ENCODE results near the gene NBPF4.
A peak's percentile ranks its signal among the peaks of the same experiment; 100 is the strongest.
"Not testable (repeated sequence)": the region's sequence is repeated elsewhere in the genome, so short reads cannot be mapped to it uniquely, and the experiment has no call there.

NBPF4 gene

DNA sequence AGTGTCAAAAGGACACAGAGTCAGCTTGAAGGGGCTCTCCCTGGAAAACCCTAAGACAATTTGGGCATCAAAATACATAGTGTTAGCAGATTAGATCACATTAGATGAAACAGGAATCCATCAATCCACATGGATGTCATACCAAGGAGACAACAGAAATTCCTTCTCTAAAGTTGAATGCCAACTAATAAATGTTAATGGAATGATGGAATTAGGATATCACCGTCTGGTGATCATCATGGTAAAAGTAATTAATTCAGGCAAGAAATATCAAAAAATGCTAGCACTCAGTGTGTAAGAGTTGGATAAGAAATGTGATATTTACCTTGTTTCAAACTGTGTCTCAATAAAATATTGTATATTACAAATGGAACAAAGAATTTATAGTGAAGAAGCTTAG lies 32.9 kb downstream of the NBPF4 start:
- no peak for DNase-seq (ENCODE audit: low spot score)

DNA sequence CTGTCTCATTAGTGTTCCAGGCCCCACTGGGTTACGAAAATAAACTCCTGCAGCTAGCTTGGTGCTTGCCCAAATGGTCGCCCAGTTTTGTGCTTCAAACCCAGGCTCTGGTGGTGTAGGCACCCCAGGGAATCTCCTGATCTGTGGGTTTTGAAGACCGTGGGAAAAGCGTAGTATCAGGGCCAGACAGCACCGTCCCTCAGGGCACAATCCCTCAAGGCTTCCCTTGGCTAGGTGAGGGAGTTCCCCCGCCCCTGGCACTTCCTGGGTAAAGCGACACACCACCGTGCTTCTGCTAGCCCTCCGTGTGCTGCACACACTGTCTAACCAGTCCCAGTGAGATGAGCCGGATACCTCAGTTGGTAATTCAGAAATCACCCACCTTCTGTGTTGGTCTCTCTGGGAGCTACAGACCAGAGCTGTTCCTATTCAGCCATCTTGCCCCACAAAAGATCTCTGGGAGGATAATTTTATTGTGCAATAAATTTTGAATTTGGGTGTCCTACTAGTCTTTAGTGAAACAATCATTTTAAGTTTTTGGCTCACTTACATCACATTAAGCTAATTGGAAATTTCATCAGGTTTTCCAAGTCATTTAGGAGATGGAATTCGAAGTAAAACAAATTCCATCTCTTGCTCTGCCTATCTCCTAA lies 34.3 kb downstream of the NBPF4 start:
- DNase-seq (ENCODE audit: low spot score) = no peak

DNA sequence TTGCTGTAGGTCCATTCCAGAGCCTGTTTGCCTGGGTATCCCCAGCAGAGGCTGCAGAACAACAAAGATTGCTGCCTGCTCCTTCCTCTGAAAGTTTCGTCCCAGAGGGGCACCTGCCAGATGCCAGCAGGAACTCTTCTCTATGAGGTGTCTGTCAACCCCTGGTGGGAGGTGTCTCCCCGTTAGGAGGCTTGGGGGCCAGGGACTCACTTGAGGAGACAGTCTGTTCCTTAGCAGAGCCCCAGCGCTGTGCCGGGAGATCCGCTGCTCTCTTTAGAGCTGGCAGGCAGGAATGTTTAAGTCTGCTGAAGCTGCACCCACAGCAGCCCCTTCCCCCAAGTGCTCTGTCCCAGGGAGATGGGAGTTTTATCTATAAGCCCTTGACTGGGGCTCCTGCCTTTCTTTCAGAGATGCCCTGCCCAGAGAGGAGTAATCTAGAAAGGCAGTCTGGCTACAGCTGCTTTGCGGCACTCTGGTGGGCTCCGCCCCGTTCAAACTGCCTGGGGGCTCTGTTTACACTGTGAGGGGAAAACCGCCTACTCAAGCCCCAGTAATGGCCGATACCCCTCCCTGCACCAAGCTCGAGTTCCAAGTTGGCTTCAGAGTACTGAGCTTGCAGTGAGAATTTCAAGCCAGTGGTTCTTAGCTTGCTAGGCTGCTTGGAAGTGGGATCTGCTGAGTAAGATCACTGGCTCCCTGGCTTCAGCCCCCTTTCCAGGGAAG lies 35.0 kb downstream of the NBPF4 start:
- DNase-seq (ENCODE audit: low spot score) = no peak

DNA sequence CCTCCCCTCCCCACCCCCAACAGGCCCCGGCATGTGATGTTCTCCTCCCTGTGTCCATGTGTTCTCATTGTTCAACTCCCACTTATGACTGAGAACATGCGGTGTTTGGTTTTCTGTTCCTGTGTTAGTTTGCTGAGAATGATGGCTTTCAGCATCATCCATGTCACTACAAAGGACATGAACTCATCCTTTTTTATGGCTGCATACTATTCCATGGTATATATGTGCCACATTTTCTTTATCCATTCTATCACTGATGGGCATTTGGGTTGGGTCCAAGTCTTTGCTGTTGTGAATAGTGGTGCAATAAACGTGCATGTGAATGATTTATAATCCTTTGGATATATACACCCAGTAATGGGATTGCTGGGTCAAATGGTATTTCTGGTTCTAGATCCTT lies 40.3 kb downstream of the NBPF4 start:
- not testable (repeated sequence) for DNase-seq (ENCODE audit: low spot score)

DNA sequence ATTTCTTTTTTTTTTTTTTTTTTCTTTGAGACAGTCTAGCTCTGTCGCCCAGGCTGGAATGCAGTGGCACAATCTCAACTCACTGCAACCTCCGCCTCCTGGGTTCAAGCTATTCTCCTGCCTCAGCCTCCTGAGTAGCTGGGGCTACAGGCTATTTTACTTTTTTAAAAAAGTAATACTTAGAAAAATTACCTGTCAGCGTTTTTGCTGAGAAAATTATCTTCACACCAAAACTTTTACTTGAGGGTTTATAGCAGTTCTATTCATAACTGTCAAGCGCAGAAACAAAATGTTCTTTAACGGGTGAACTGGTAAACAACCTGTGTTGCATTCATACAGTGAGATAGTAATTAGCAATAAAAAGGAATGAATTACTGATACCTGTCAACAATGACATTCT lies 42.2 kb downstream of the NBPF4 start:
- DNase-seq (ENCODE audit: low spot score) = no peak

DNA sequence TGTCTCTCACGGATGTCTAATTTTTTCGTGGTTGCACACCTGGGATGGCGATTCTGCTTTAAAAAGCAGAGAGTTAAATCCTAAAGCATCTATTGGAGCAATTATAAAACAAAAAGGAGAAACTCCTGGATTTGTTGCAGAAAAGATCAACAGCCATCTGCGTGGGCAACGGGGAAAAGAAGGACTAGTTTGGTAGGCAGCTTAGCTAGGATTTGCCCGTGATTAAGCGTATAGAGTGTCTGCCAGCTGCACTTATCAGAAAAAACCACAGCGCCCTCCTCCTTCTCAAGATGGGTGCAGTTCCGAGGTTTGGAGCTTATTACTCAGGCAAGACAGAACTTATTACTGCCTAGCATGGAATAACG lies 43.2 kb downstream of the NBPF4 start:
- DNase-seq (ENCODE audit: low spot score) = peak; percentile 55

DNA sequence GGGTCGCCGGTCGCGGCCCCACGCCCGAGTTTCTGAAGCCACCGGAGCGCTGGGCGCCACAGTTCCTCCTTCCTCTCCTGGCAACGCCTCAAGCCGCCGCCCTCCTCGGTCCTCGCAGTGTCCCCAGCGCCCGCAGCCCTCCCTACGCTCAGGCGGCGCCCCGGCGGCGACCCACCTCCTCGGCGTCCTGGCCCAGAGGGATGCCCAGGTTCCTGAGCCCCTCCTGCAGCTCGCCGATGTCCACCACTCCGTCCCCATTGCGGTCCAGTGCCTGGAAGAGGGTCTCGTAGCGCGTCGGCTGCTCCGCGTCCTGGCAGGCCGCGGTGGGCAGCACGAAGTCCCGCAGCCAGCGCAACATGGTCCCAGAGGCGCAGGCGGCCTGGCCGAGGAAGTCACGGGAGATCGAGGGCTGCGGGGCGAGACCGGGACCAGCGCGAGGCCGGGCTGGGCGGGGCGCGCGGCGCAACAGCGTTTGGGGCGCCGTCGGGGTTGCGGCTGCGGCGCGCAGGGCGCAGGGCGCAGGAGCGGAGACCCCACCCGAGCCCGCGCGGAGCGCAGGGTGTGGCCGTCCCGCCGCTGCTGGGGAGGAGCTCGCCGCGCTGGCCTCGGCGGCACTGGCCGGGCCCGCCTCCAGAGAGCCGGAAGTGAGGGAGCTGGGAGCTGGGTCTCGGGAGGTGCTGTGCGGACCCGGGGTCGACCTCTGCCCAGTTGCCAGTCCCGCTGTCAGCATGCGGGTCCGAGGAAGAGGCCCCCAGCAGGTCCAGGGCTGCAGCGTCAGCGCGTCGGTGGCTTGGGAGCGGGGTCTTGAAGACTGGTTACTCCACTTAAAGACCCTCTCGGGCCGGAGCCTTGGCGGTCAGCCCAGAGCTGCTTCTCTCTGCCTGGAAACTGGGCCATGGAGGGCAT lies 43.8 kb downstream of the NBPF4 start, which contains the start of gene SLC25A24:
SLC25A24 (minus strand) TSS at position 563 of the 906 bp plus-strand sequence; CDS start at position 358, 205 bp downstream.
- peak; percentile 88 for DNase-seq (ENCODE audit: low spot score)

DNA sequence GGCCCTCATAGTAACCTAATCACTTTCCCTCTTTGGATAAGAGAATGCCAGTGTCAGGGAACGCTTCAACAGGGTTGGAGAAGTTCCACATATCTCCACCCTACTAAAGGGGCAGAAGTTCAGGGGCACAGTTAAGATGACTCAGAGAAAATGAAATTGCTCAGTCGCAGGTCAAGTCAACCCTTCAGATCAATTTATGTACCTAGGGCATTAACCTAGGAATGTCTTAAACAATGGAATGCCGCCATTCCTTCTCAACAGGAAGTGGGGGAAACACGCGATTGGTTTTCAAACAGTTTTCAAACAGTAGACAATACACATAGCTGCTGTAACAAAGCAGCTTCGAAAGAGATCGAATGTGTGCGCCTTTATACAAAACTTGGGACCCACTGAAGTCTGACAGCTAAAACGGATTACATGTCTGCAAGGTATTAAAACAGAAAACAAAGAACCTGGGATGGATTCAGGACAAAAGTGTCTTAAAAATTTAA lies 44.6 kb downstream of the NBPF4 start:
- DNase-seq (ENCODE audit: low spot score) = peak; percentile 37

DNA sequence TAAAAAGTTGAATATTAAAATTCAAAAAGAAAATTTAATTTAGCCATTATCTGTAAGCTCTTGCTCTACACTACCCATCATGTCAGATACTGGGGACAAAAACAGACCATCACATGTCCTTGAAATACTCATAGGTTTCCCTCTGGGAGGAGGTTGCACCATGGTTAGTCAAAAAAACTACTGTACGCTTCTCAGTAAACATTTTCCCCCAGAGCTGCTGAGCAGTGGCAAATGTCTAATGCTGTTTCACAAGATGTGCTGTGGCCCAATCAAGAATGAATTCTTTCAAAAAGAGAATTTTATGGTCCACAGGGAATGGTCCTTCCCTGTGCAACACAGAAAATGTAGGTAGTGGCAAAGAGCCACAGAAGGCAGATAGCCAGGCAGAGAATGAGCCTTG lies 49.8 kb downstream of the NBPF4 start:
- no peak for DNase-seq (ENCODE audit: low spot score)

DNA sequence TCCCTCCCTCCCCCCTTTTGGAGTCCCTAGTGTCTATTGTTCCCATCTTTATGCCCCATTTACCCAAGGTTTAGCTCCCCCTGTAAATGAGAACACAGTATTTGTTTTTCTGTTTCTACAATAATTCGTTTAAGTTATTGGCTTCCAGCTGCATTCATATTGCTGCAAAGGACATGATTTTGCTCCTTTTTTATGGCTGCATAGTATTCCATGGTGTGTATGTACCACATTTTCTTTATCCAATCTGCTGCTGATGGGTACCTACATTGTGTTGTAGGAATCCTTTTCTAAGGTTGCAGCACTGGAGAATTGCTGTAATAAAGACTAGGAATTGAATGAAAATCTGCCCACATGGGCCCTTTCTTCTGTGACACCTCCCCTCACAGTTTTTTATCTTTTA lies 50.5 kb downstream of the NBPF4 start:
- no peak for DNase-seq (ENCODE audit: low spot score)

DNA sequence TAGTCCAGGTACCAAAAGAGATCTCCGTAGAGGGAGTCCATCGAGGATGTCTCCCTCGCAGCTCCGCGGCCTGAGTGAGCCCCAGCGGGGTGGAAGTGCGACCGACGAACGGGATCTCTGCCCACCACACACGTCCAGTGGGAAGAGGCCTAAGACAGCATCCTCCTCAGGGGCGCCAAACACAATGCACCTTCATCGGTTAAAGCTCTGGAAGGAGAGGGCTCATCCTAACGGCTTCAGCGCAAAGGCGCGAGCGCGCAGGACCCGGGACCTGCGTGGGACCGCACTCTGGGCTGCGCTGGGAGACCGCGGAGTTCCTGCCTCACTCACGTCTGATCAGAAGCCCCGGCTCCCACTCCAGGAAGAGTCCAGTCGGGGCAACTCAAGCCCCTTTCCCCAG lies 51.3 kb downstream of the NBPF4 start:
- DNase-seq (ENCODE audit: low spot score) = no peak

DNA sequence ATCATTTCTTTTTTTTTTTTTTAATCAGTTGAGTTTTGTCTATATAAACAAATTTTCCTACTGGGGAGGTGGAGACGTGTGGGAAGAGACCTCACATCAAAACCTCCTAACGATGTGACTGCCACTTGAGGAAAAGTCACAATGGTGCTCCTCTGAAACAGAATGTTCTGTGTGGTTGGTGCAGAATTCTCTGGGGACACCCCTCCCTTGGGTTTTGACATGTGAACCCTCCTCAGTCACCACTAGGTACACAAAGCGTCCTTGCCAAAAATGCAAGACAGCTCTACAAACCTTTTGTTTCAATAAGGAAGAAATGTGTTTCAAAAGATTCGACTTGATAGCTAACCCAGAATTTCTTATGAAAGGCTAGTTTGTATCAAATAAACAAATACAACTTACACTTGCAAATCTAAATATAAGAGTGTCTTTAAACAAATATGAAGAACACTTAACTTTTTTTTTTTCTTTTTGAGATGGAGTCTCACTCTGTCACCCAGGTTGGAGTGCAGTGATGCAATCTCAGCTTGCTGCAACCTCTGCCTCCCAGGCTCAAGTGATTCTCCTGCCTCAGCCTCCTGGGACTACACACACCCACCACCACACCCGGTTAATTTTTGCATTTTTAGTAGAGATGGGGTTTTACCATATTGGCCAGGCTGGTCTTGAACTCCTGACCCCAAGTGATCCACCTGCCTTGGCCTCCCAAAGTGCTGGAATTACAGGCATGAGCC lies 53.0 kb downstream of the NBPF4 start:
- no peak for DNase-seq (ENCODE audit: low spot score)

DNA sequence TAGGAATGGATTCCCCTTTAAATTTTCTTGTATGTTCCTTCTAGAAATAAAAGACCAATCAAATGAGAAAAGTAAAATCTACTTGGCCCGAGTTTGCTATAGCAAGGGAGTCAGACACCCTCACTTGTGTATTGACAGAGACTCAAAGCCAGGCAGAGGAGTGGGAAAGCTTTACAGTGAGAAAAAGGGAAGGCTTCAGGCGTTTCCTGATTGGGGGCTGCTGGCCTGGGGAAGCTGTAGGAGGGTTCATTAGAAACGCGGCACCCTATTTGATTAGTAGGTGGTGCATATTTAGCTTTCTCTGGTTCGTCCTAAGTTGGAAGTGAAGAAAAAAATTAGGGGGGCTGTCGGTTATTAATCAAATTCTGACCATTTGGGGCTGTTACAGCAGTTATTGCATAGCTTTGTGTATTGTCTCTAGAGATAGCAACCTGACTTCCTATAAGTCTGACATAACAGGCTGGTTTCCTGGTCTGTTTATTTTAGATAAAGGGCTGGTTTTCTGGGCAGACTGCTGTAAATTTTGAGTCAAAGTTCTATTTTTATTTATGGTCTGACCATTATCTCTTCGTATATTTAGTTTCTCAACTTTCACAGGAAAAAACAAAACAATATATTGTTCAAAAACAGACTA lies 53.8 kb downstream of the NBPF4 start:
- no peak for DNase-seq (ENCODE audit: low spot score)

DNA sequence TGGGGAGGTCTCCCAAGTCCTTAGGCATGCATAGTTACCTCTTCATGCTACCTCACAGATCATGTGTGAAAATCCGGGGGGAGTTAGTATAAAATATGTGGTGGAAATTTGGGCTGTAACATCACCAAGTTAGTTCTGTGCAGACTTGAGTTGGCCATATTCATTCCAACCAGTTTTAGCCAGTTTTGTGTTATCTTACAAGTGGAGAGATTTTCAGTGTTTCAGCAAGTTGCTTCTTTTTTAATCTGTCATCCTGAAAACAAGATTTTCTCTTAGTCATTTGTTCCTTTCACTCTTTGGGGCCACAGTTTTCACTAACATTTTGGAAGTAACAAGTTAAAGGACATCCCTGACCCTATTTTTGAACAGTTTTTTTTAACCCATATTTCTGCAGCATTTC lies 55.1 kb downstream of the NBPF4 start:
- DNase-seq (ENCODE audit: low spot score) = no peak

DNA sequence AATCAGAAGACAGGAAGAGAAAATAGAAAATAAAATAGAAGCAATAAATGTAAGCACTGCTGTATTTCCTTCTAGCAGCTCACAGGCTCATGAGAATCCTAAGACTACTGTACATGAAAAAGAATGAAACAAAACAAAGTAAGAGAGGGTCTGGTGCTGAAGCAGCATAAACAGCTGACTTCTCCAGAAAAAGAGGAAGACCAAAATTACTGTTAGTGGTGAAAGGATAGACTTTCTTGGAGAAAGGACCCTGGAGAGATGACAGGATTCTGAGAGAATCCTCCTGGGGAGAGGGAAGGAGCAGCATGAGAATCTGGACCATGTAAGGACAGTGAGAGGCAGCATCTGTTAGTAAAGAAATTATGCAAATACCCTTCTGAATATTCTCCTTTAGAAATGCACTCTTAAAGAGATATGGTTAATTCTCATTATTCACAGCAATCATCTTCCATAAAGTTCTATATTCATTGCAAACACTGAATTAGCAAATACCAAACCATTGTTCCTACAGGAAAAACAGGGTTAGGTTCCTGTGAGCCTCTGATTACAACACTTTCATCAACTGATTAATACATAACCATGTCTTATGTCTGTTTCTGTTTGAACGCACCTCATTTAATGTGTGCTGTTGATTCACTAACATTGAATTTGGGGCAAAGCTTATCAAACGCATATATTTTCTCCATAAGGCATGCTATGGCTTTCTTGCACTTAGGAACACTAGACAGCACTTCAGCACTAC lies 60.7 kb downstream of the NBPF4 start:
- no peak for DNase-seq (ENCODE audit: low spot score)

DNA sequence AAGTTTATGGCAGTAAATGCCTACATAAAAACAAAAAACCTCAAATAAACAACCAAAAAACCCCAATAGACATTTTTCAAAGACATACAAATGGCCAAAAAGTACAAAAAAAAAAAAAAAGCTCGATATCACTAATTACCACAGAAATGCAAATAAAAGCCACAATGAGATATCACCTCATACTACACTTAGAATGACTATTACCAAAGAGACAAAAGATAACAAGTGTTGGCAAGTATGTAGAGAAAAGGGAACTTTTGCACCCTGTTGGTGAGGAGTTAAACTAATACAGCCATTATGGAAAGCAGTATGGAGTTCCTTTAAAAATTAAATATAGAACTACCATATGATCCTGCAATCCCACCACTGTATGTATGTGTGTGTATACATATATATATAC lies 64.9 kb downstream of the NBPF4 start:
- DNase-seq (ENCODE audit: low spot score) = no peak
